ENCODE results near the gene CCNE1. TPM values are rescaled to one million over a fixed set of nuclear protein-coding genes. Genes with fewer than 3 reads are reported as not detected.

The CCNE1 gene
- total RNA-seq, 1 experiment from 2014 or later: 40.2 TPM

DNA sequence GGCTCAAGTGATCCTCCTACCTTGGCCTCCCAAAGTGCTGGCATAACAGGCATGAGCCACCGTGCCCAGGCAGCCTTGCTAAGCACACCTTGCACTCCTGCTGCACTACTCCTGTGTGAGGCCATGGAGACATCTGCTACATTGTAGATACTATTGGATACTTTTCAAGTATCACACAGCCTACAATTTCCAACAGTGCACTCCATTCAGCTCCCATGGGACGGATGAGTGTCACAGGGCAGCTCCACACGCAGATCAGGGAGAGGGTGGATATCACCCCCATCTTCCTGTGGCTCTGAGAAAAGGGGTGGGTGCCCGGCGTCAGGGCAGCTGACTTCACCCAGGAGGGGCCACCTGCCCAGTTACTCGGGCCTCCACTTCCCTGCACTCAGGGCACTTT, 39.1 kb upstream of the CCNE1 start:
- Histone ChIP-seq H3K27ac (ENCODE audit: insufficient read length, low read depth, low read length) (no peak overlapping the region), H4K20me1 (ENCODE audit: control insufficient read depth, insufficient read depth, insufficient read length) (no peaks in the 10 kb centered on the region), H2BK20ac (ENCODE audit: low read depth, low read length, poor library complexity, severe bottlenecking) (no peak overlapping the region), H2BK120ac (ENCODE audit: low read depth, low read length, poor library complexity, severe bottlenecking) (no peak overlapping the region), H4K8ac (replicated peaks; ENCODE audit: insufficient read length, low read depth, low read length) (no peak overlapping the region), H2AK5ac (ENCODE audit: insufficient read length, low read length) (no peak overlapping the region), H3K23me2 (ENCODE audit: insufficient read length, low read depth, low read length, poor library complexity, severe bottlenecking) (no peaks in the 10 kb centered on the region), H3K27me3 (ENCODE audit: insufficient read depth, low read length) (no peaks in the 10 kb centered on the region), H3K4ac (ENCODE audit: low read depth, low read length) (no peak overlapping the region), H2AFZ (ENCODE audit: low read length) (no peak overlapping the region), H3K4me1 (ENCODE audit: insufficient read depth, low read length) (no peaks in the 10 kb centered on the region), H4K5ac (ENCODE audit: insufficient read length, low read depth, low read length) (no peak overlapping the region), H3K56ac (ENCODE audit: insufficient read length, low read depth, low read length) (no peak overlapping the region), H3K14ac (ENCODE audit: insufficient read depth, low read length) (no peak overlapping the region), H3K18ac (ENCODE audit: insufficient read length, low read depth, low read length) (no peak overlapping the region), H3K79me2 (ENCODE audit: insufficient read depth, low read length) (no peaks in the 10 kb centered on the region), H3T11ph (ENCODE audit: low read length) (no peak overlapping the region), H2BK5ac (ENCODE audit: insufficient read length, low read length) (no peak overlapping the region), H3K79me1 (ENCODE audit: insufficient read depth, low read depth, low read length, poor library complexity, severe bottlenecking) (no peaks in the 10 kb centered on the region), H3K9ac (ENCODE audit: extremely low read depth, insufficient read length, low read length) (no peak overlapping the region), H2BK12ac (ENCODE audit: insufficient read length, low read depth, low read length) (no peak overlapping the region), H4K91ac (ENCODE audit: insufficient read length, low read depth, low read length) (no peak overlapping the region), H2BK15ac (ENCODE audit: low read depth, low read length) (no peak overlapping the region), H3K9me3 (ENCODE audit: control insufficient read depth, low read depth, low read length) (no peaks in the 10 kb centered on the region), H3K23ac (ENCODE audit: insufficient read length, low read depth, low read length) (no peak overlapping the region), H3K4me2 (ENCODE audit: insufficient read depth, insufficient read length, low read length) (no peak overlapping the region)
- H3K4me3 Mint-ChIP-seq: no peak overlapping the region
- H3K36me3 Mint-ChIP-seq (ENCODE audit: insufficient read depth in 1 of 3, low read depth in 3 of 3): no peaks in the 10 kb centered on the region
- TF ChIP-seq, protein P1, sequence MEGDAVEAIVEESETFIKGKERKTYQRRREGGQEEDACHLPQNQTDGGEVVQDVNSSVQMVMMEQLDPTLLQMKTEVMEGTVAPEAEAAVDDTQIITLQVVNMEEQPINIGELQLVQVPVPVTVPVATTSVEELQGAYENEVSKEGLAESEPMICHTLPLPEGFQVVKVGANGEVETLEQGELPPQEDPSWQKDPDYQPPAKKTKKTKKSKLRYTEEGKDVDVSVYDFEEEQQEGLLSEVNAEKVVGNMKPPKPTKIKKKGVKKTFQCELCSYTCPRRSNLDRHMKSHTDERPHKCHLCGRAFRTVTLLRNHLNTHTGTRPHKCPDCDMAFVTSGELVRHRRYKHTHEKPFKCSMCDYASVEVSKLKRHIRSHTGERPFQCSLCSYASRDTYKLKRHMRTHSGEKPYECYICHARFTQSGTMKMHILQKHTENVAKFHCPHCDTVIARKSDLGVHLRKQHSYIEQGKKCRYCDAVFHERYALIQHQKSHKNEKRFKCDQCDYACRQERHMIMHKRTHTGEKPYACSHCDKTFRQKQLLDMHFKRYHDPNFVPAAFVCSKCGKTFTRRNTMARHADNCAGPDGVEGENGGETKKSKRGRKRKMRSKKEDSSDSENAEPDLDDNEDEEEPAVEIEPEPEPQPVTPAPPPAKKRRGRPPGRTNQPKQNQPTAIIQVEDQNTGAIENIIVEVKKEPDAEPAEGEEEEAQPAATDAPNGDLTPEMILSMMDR (conservative IDR thresholded peaks at IDR 0.05): no peak
- no peaks in the 10 kb centered on the region; the same call in 1 of the 2 replicates for H3K27me3 Mint-ChIP-seq (ENCODE audit: low read depth)
- H3K27ac Mint-ChIP-seq: no peak overlapping the region
- no peaks in the 10 kb centered on the region; a peak in 1 of 5 replicates for H3K9me3 Mint-ChIP-seq
- peaks cover 12 to 17% of the 10 kb centered on the region in 2 experiments for H3K4me1 Mint-ChIP-seq
- no peak for DNase-seq
- no CpG with 5 or more reads among the region's 6 CpGs for WGBS (ENCODE audit: extremely low coverage, insufficient read length, low lambda C conversion rate)

Measured in H9 (cell line).